PC-9 (cell line): ENCODE results near the gene NEURL1B. TPM values are rescaled to one million over a fixed set of nuclear protein-coding genes. Genes with fewer than 3 reads are reported as not detected.
A peak's percentile ranks its signal among the peaks of the same experiment; 100 is the strongest.

ENCODE experiments used
- BruUV-seq: library from RNA; stranded (reverse); fragments of 400-500 nt; replicated peaks from 2 replicates; lab custom pipeline; 2021; lab: Mats Ljungman, UMichigan
- CTCF ChIA-PET: fragments of 300-600 bp; sonication (Branson Sonifier 250); formaldehyde crosslinking; loops from one replicate; lab custom pipeline; 2022; ENCODE audit warnings: antibody characterized with exemption; lab: Charles Lee
- POLR2A ChIA-PET: fragments of 300-600 bp; sonication (Branson Sonifier 250); formaldehyde crosslinking; loops from one replicate; lab custom pipeline; 2022; ENCODE audit warnings: antibody characterized with exemption; ENCODE audit not compliant: unreplicated experiment; lab: Charles Lee
- DNase-seq, 2 experiments: peaks; one replicate each; pipeline versions ENCODE4 v3.0.0 to v3.0.0-alpha.2; 2015 to 2022; ENCODE audit warnings: mixed read lengths in 1 of 2
- H2AFZ ChIP-seq: fragments of 200-600 bp; sonication (generic); 2 replicates; pipeline ENCODE4 v1.8.1; 2017; ENCODE audit warnings: antibody characterized with exemption
- H3F3A ChIP-seq: fragments of 200-600 bp; sonication (generic); 2 replicates; pipeline ENCODE4 v1.8.1; 2017; ENCODE audit warnings: antibody characterized with exemption, mild to moderate bottlenecking, low read depth; ENCODE audit not compliant: insufficient read depth
- H3K27ac ChIP-seq: fragments of 200-600 bp; sonication (generic); 2 replicates; pipeline ENCODE4 v1.6.1; 2016; ENCODE audit warnings: mixed run types
- H3K27me3 ChIP-seq: fragments of 200-600 bp; sonication (generic); 2 replicates; pipeline ENCODE4 v1.6.1; 2016; ENCODE audit warnings: low read depth, mixed run types; ENCODE audit not compliant: insufficient read depth
- H3K36me3 ChIP-seq: fragments of 200-600 bp; sonication (generic); 2 replicates; pipeline ENCODE4 v1.6.1; 2016; ENCODE audit warnings: low read depth, mixed run types
- H3K4me1 ChIP-seq: fragments of 200-600 bp; sonication (generic); replicated peaks from 2 replicates; pipeline ENCODE4 v1.6.1; 2016; ENCODE audit warnings: mixed run types; ENCODE audit not compliant: insufficient read depth
- H3K4me2 ChIP-seq: fragments of 200-600 bp; sonication (generic); 2 replicates; pipeline ENCODE4 v1.6.1; 2017; ENCODE audit warnings: mixed run types
- H3K4me3 ChIP-seq: fragments of 200-600 bp; sonication (generic); 2 replicates; pipeline ENCODE4 v1.6.1; 2016; ENCODE audit warnings: mixed run types
- H3K79me2 ChIP-seq: fragments of 200-600 bp; sonication (generic); 2 replicates; pipeline ENCODE4 v1.6.1; 2017; ENCODE audit warnings: low read depth, mixed run types
- H3K9me2 ChIP-seq: fragments of 200-600 bp; sonication (generic); 2 replicates; pipeline ENCODE4 v1.8.1; 2017; ENCODE audit warnings: mild to moderate bottlenecking; ENCODE audit not compliant: insufficient read depth
- H3K9me3 ChIP-seq: fragments of 200-600 bp; sonication (generic); 2 replicates; pipeline ENCODE4 v1.8.1; 2016; ENCODE audit warnings: low read depth; ENCODE audit not compliant: insufficient read depth
- H4K20me1 ChIP-seq: fragments of 200-600 bp; sonication (generic); 2 replicates; pipeline ENCODE4 v1.8.1; 2017; ENCODE audit not compliant: insufficient read depth
- CTCF ChIP-seq: fragments of 200-600 bp; sonication (generic); conservative IDR thresholded peaks from 2 replicates; pipeline ENCODE4 v1.6.1; 2017; ENCODE audit warnings: mixed run types, antibody characterized with exemption, mild to moderate bottlenecking, moderate library complexity
- EZH2 ChIP-seq: fragments of 200-600 bp; sonication (generic); IDR thresholded peaks from 2 replicates; pipeline ENCODE4 v1.8.0; 2017; ENCODE audit warnings: antibody characterized with exemption, low read depth
- intact Hi-C: fragments of 100-400 bp; cut with micrococcal nuclease; formaldehyde crosslinking; loops from one replicate; pipeline ENCODE4 v1.10.0; 2022; ENCODE audit not compliant: unreplicated experiment
- total RNA-seq: library from RNA; stranded (reverse); gene quantifications from 2 replicates; pipeline ENCODE4 v1.2.3, GENCODE V29; 2021

The NEURL1B gene
- total RNA-seq, 1 experiment from 2014 or later = 14.3 TPM

GRCh38 chr5:172733974-172734346, 92.9 kb downstream of the NEURL1B start:
- DNase-seq = no peak
- Histone ChIP-seq H3K4me3 (peak overlapping the region; percentile 5; the same call in 1 of the 2 replicates), H3K9me2 (no peaks in the 10 kb centered on the region), H3K27ac (peak overlapping the region; percentile 96), H3K27me3 (no peaks in the 10 kb centered on the region), H3F3A (peaks cover 37% of the 10 kb centered on the region), H4K20me1 (no peaks in the 10 kb centered on the region), H3K4me2 (peak overlapping the region; percentile 63), H3K79me2 (no peaks in the 10 kb centered on the region), H2AFZ (peak overlapping the region; percentile 69; the same call in 1 of the 2 replicates), H3K4me1 (peaks cover 44% of the 10 kb centered on the region), H3K9me3 (no peaks in the 10 kb centered on the region), H3K36me3 (no peaks in the 10 kb centered on the region)
- no TSS peak for BruUV-seq
- ChIA-PET POLR2A (interaction anchor here (0.5 to 1.2 kb wide), 7 partner anchors 31 to 249 kb away, joined by 5 to 12 read pairs (median 10); partner anchors contain the start of genes ATP6V0E1 and RPL26L1), CTCF (interaction anchor here (0.6 to 2.5 kb wide), 8 partner anchors 17 to 224 kb away, joined by 3 to 10 read pairs (median 4); no protein-coding TSS in a partner anchor)
- TF ChIP-seq EZH2 (no peak), CTCF (no peak)
- intact Hi-C loops = loop anchor here (1.0 kb wide), 6 partner anchors 24 to 170 kb away; no protein-coding TSS in a partner anchor

- Histone ChIP-seq H3K9me3 (no peaks in the 10 kb centered on the region), H3K36me3 (no peaks in the 10 kb centered on the region), H3F3A (peaks cover 40% of the 10 kb centered on the region), H3K27ac (0 out of 2 replicates have a peak overlapping the region, but pooled peaks have one; percentile 96), H4K20me1 (no peaks in the 10 kb centered on the region), H2AFZ (no peak overlapping the region), H3K27me3 (no peaks in the 10 kb centered on the region), H3K4me1 (peaks cover 44% of the 10 kb centered on the region), H3K4me3 (no peak overlapping the region), H3K79me2 (no peaks in the 10 kb centered on the region), H3K4me2 (no peak overlapping the region), H3K9me2 (no peaks in the 10 kb centered on the region)
- no TSS peak for BruUV-seq
- CTCF ChIA-PET = no interaction called here
- no peak for DNase-seq
- POLR2A ChIA-PET = no interaction called here
- intact Hi-C loops = no loop called here
- TF ChIP-seq EZH2 (no peak), CTCF (no peak)
Measured at GRCh38 chr5:172735141-172735831, 94.2 kb downstream of the NEURL1B start.

- CTCF ChIA-PET = interaction anchor here (0.7 kb wide), 1 partner anchor 173 kb away, joined by 3 read pairs; no protein-coding TSS in a partner anchor
- H3K27me3 ChIP-seq = no peaks in the 10 kb centered on the region
- POLR2A ChIA-PET = interaction anchor here (0.7 kb wide), 1 partner anchor 80 kb away, joined by 5 read pairs; no protein-coding TSS in a partner anchor
- no peaks in the 10 kb centered on the region for H3K9me3 ChIP-seq
- H3K27ac ChIP-seq = no peak overlapping the region
- H3K4me3 ChIP-seq = no peak overlapping the region
- no TSS peak for BruUV-seq
- H4K20me1 ChIP-seq = no peaks in the 10 kb centered on the region
- no peak for DNase-seq
- H3K36me3 ChIP-seq = no peaks in the 10 kb centered on the region
- TF ChIP-seq EZH2 (no peak), CTCF (no peak)
- no peak overlapping the region for H2AFZ ChIP-seq
- intact Hi-C loops = no loop called here
- H3F3A ChIP-seq = peaks cover 33% of the 10 kb centered on the region
- no peaks in the 10 kb centered on the region for H3K79me2 ChIP-seq
- H3K4me1 ChIP-seq = peaks cover 39% of the 10 kb centered on the region
- no peaks in the 10 kb centered on the region for H3K9me2 ChIP-seq
- H3K4me2 ChIP-seq = no peak overlapping the region
Measured at GRCh38 chr5:172736508-172737135, 95.6 kb downstream of the NEURL1B start.
